IPS-18a (cell line): ENCODE results near the gene SLC9A8.

Source experiments
- H3K27ac ChIP-seq: one replicate; pipeline ENCODE4 v1.5.1; 2013; ENCODE audit warnings: low read length
- H3K27me3 ChIP-seq: one replicate; pipeline ENCODE4 v1.6.1; 2013; ENCODE audit warnings: mild to moderate bottlenecking, low read length; ENCODE audit not compliant: control insufficient read depth, insufficient read depth
- H3K36me3 ChIP-seq: one replicate; pipeline ENCODE4 v1.6.1; 2013; ENCODE audit warnings: low read depth, low read length; ENCODE audit not compliant: control insufficient read depth
- H3K4me1 ChIP-seq: one replicate; pipeline ENCODE4 v1.6.1; 2013; ENCODE audit warnings: low read depth, low read length; ENCODE audit not compliant: control insufficient read depth
- H3K4me3 ChIP-seq: one replicate; pipeline ENCODE4 v1.5.1; 2013; ENCODE audit warnings: low read length
- H3K9ac ChIP-seq: one replicate; pipeline ENCODE4 v1.6.1; 2013; ENCODE audit warnings: mild to moderate bottlenecking, low read length, moderate library complexity
- H3K9me3 ChIP-seq: one replicate; pipeline ENCODE4 v1.6.1; 2013; ENCODE audit warnings: low read depth, low read length; ENCODE audit not compliant: control insufficient read depth

Gene SLC9A8

GRCh38 chr20:49872056-49872455 is 59.4 kb downstream of the SLC9A8 start:
- peaks cover 3% of the 10 kb centered on the region for H3K4me1 ChIP-seq
- H3K9me3 ChIP-seq, result no peaks in the 10 kb centered on the region
- no peaks in the 10 kb centered on the region for H3K36me3 ChIP-seq
- no peak overlapping the region for H3K4me3 ChIP-seq
- H3K27me3 ChIP-seq, result no peaks in the 10 kb centered on the region
- H3K27ac ChIP-seq, result no peak overlapping the region
- no peak overlapping the region for H3K9ac ChIP-seq

- Histone ChIP-seq H3K4me1 (no peaks in the 10 kb centered on the region), H3K4me3 (no peak overlapping the region), H3K36me3 (no peaks in the 10 kb centered on the region), H3K27me3 (no peaks in the 10 kb centered on the region), H3K9me3 (no peaks in the 10 kb centered on the region), H3K27ac (no peak overlapping the region), H3K9ac (no peak overlapping the region)
Observed at GRCh38 chr20:49874696-49875095, 62.1 kb downstream of the SLC9A8 start.

DNA sequence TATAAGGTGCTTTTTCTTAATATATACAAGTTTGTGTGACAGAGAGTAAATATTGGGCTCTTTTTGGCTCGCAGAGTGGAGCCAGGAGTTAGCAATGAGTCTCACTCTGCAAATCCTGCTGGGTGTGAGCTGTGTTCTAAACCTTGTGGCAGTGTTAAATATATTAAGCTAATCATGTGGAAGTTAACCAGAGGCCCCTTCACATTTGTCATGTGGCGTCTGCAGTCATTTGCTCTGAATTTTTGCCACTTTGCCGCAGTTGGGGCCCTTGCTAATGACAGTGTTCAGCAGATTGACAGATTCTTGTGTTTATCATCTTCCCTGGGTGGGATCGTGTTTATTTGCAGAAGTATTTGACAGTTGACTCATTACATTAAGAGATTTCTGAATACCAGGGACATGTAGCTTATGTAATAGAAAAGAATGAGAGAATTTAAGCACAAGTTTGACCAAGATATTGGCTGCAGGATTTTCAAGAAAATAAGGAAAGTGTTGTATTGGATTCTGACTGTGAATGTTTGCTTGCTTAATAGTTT is 64.8 kb downstream of the SLC9A8 start:
- H3K27me3 ChIP-seq, result no peaks in the 10 kb centered on the region
- H3K4me3 ChIP-seq, result no peak overlapping the region
- H3K36me3 ChIP-seq, result no peaks in the 10 kb centered on the region
- H3K27ac ChIP-seq, result no peak overlapping the region
- H3K9ac ChIP-seq, result no peak overlapping the region
- H3K9me3 ChIP-seq, result no peaks in the 10 kb centered on the region
- no peaks in the 10 kb centered on the region for H3K4me1 ChIP-seq

GRCh38 chr20:49878977-49879376 is 66.3 kb downstream of the SLC9A8 start:
- Histone ChIP-seq H3K4me3 (no peak overlapping the region), H3K4me1 (no peaks in the 10 kb centered on the region), H3K27me3 (no peaks in the 10 kb centered on the region), H3K9me3 (no peaks in the 10 kb centered on the region), H3K9ac (no peak overlapping the region), H3K27ac (no peak overlapping the region), H3K36me3 (no peaks in the 10 kb centered on the region)

GRCh38 chr20:49880177-49880576 is 67.5 kb downstream of the SLC9A8 start:
- H3K9ac ChIP-seq, result no peak overlapping the region
- no peaks in the 10 kb centered on the region for H3K36me3 ChIP-seq
- no peaks in the 10 kb centered on the region for H3K9me3 ChIP-seq
- no peaks in the 10 kb centered on the region for H3K4me1 ChIP-seq
- H3K4me3 ChIP-seq, result no peak overlapping the region
- no peak overlapping the region for H3K27ac ChIP-seq
- no peaks in the 10 kb centered on the region for H3K27me3 ChIP-seq

- H3K27me3 ChIP-seq, result no peaks in the 10 kb centered on the region
Observed at GRCh38 chr20:49880724-49881445, 68.3 kb downstream of the SLC9A8 start.

DNA sequence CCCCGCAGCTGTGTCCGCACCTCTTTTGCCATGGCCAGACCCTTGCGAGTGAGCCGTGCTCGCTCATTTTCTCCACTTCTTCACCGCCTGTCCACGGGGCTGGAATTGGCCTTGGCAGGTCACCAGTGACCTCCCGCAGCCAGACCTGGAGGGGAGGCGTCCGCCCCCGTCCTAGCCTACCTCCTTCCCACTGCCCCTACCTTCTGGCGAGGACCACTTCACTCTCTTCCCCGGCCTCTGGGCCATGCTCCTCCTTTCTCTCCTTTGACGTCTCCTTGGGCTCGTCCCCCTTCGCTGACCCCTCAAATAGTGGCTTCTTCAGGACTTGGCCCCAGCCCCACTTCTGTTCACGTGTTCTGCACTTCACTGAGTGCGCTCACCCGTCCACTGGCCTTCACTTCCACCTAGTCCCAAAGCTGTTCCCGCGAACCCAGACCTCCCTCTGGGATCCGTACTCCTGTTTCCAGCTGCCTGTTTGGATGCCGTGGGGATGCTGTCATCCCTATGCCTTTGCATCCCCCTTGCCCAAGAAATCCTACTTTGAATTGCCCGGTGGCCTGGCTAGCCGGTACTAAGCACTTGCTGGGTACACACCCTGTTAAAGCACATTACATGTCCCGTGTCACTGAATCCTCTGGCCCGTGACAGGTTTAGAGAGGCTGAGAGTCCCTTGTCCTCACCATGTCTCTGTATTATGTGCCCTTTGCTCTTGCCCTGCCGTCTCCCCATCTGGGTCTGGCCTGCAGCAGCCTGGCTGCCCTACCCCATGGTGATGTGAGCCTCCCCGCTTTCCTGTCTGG is 69.7 kb downstream of the SLC9A8 start:
- Histone ChIP-seq H3K27me3 (no peaks in the 10 kb centered on the region), H3K36me3 (no peaks in the 10 kb centered on the region), H3K4me1 (no peaks in the 10 kb centered on the region), H3K9ac (no peak overlapping the region), H3K27ac (no peak overlapping the region), H3K4me3 (no peak overlapping the region), H3K9me3 (no peaks in the 10 kb centered on the region)

More at GRCh38 chr20:49880724-49881445, 68.3 kb downstream of the SLC9A8 start:
- H3K27ac ChIP-seq, result no peak overlapping the region
- no peaks in the 10 kb centered on the region for H3K4me1 ChIP-seq
- no peaks in the 10 kb centered on the region for H3K36me3 ChIP-seq
- no peaks in the 10 kb centered on the region for H3K9me3 ChIP-seq
- H3K4me3 ChIP-seq, result no peak overlapping the region
- no peak overlapping the region for H3K9ac ChIP-seq

DNA sequence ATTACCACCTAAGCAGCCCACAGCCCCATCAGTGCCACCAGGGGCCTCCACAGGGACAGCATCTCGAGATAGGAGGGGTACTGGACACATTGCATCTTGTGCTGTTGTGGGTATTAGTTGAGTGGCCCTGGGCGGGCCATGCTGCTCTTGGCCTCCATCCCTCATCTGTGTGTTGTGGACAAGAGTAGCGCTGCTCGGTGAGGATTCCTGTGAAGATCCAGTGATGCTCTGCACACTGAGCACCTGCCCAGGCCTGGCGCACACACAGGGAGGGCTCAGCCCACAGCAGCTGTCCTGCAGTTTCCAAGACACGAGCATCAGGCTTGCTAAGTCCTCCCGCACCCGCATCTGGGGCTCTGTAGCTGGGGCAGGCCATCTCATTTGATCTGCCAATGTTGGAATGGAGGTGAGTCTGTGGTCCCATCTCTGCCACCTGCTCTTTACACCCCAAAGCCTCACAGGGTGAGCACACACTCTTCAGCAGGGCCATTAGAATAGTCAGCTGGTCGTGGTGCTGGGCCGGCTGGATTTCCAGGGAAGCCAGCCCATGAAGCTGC is 70.7 kb downstream of the SLC9A8 start:
- Histone ChIP-seq H3K27ac (no peak overlapping the region), H3K4me1 (no peaks in the 10 kb centered on the region), H3K36me3 (no peaks in the 10 kb centered on the region), H3K9ac (no peak overlapping the region), H3K4me3 (no peak overlapping the region), H3K9me3 (no peaks in the 10 kb centered on the region), H3K27me3 (no peaks in the 10 kb centered on the region)

DNA sequence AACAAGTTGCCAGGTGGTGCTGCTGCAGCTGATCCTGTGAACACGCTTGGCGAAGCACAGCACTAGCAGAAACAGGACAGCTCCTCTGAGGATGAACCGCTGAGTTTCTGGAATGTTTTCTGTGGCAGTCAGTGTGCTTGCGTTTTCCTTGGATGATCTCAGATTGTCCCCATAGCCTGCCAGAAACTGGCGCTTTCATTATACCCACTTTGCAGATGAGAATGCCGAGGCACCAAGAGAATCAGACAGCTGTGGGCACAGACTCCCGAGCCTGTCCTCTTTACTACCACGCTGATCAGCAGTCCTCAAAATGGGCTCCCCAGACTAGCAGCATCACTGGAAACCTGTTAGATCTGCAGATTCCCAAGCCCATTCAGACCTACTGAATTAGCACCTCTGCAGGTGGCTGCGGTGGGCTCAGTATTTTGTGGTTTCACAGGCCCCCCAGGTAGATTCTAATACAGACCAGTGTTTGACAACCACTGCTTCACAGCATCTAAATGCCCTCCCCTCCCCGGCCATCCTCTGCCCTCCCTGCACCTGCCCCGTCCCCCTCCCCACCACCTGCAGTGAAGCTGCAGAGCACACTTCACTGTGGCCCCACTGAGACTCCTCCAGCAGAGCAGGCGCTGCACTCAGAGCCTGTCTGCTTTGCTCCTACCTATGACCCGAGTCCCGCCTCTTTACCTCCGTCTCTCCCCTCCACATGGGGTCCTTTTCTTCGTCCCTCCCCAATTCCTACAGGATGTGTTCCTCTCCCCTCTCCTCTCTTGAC is 73.1 kb downstream of the SLC9A8 start:
- no peak overlapping the region for H3K4me3 ChIP-seq
- H3K36me3 ChIP-seq, result no peaks in the 10 kb centered on the region
- H3K9ac ChIP-seq, result no peak overlapping the region
- H3K4me1 ChIP-seq, result no peaks in the 10 kb centered on the region
- H3K27me3 ChIP-seq, result no peaks in the 10 kb centered on the region
- no peaks in the 10 kb centered on the region for H3K9me3 ChIP-seq
- no peak overlapping the region for H3K27ac ChIP-seq

DNA sequence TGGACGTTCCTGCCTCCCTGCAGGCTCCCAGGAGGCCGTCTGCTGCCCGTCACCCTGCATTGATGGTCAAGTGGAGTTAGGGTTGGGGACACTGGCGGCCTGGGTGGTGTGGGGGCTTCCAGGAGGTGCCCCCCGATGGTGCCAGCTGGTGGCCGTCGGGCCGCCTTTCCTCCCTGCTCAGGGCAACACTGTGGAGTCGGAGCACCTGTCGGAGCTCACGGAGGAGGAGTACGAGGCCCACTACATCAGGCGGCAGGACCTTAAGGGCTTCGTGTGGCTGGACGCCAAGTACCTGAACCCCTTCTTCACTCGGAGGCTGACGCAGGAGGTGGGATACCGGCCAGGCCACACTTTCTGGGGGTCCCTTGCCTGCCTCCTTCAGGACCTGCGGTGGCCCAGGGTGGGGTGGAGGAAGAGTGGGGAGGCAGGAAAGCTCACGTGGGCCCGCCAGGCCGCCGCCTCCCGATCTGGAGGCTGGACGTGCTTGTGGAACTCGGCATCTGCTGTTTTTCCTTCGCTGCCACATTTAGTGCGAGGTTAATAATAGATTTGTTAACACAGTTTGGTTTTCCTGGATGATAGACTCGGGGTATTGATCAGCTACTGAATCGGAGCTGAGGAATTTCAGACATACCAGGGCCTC is 74.1 kb downstream of the SLC9A8 start:
- no peak overlapping the region for H3K4me3 ChIP-seq
- no peak overlapping the region for H3K27ac ChIP-seq
- no peak overlapping the region for H3K9ac ChIP-seq

More for the DNA sequence above, 74.1 kb downstream of the SLC9A8 start:
- Histone ChIP-seq H3K36me3 (no peaks in the 10 kb centered on the region), H3K9me3 (no peaks in the 10 kb centered on the region), H3K4me1 (no peaks in the 10 kb centered on the region), H3K27me3 (no peaks in the 10 kb centered on the region)
